ENCODE data around the gene C5orf52.

C5orf52 gene

DNA sequence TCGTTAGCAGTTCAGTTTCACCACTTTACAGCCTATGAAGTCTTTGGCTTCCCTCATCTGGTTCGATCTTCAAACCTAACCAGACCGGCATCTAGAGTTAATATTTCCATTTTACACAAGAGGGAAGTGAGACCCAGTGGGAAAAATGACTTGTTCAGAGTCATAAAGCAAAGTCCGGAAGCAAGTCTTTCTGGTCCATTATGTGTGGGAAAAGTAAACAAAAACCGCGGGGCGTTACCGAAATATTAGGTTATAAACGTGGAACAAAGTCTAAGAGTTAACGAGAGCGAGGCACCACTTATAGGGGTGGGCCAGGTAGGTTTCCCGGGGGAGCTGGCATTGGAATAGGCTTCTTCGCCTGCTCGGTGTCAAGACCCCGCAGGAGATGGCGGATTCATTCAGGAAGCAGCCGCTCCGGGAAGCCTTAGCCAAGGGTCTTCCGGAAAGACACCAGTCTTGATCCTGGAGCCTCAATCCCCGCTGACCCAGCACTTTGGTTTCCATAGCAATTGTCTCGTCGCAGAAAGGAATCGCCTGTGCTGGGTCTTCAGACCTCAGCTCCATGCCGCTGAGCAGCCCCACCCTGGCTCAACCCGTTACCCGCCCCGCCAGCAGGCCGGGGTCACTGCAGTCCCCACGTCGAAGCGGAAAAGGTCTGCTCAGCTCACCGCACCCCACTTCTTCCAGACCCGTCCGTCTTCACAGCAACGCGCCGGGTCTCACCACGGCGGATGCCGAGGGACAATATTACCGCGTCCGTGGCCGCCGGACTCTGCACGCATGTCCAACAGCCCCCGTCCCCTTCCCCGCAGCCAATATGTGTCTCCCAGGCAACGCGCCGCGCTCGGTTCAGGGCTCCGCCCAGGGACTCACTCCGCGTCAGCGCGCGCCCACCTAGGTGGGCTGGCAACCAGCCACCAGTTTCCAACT lies at the start of gene C5orf52:
Gene C5orf52, plus strand, starts transcription at position 872 of the 930 bp plus-strand sequence. CDS start 82 bp downstream, outside the sequence.
- TF ChIP-seq, protein P1, sequence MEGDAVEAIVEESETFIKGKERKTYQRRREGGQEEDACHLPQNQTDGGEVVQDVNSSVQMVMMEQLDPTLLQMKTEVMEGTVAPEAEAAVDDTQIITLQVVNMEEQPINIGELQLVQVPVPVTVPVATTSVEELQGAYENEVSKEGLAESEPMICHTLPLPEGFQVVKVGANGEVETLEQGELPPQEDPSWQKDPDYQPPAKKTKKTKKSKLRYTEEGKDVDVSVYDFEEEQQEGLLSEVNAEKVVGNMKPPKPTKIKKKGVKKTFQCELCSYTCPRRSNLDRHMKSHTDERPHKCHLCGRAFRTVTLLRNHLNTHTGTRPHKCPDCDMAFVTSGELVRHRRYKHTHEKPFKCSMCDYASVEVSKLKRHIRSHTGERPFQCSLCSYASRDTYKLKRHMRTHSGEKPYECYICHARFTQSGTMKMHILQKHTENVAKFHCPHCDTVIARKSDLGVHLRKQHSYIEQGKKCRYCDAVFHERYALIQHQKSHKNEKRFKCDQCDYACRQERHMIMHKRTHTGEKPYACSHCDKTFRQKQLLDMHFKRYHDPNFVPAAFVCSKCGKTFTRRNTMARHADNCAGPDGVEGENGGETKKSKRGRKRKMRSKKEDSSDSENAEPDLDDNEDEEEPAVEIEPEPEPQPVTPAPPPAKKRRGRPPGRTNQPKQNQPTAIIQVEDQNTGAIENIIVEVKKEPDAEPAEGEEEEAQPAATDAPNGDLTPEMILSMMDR (IDR thresholded peaks at IDR 0.05; ENCODE audit: low read depth, low read length) = no peak
- H3K4me3 ChIP-seq (ENCODE audit: low read depth, low read length) = peak within 1 kb of the TSS; percentile 65

DNA sequence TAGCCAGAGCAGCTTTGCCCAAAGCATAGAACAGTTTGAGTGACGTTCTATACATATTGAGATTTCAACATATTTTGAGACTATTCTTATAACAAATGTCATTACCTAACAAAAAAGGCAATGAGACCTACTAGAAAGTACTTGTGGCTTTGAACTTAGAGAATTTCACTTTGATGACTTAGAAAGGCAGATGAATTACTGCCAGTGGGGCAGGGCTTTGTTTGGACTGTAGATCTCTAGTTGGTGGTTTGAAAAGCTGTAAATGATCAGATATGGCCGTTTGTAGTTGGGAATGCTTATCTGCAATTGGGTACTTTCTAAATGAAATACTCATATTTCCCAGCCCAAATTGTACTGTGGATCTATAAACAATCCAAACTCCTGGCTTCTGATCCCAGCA lies 47.2 kb upstream of the C5orf52 start:
- TF ChIP-seq, protein P1 (IDR thresholded peaks at IDR 0.05; ENCODE audit: low read depth, low read length) = no peak
- H3K4me3 ChIP-seq (ENCODE audit: low read depth, low read length) = no peak overlapping the region

DNA sequence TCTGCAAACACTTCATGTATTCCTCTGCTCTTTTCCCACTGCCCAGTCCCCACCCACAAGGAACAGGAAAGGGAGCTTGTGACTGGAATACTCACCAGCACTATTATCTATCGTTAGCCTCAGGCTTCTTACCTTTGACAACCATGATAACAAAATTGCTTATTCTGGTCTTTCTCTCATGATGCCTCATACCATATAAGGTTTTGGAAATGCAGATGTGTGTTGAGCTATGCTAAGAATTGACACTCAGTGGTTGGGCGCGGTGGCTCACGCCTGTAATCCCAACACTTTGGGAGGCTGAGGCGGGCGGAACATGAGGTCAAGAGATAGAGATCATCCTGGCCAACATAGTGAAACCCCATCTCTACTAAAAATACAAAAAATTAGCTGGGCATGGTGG lies 44.5 kb upstream of the C5orf52 start:
- TF ChIP-seq, protein P1 (IDR thresholded peaks at IDR 0.05; ENCODE audit: low read depth, low read length) = no peak

DNA sequence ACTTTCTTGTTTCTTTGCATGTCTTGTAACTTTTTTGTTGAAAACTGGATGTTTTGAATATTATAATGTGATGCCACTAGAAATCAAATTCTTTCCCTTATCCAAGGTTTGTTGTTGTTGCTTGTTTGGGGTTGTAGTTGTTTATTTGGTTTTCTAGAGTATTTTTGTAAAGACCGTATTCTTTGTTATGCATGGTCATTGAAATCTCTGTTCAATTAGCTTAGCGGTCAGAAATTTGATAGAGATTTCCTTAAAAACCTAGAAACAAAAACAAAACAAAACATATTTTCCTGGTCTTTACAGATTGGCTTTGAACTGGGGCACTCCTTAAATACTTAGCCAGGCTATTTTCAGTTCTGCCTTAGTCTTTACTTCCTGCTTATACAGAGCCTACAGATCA lies 41.0 kb upstream of the C5orf52 start:
- H3K4me3 ChIP-seq (ENCODE audit: low read depth, low read length) = no peak overlapping the region
- TF ChIP-seq, protein P1 (IDR thresholded peaks at IDR 0.05; ENCODE audit: low read depth, low read length) = no peak

More for the DNA sequence above, 44.5 kb upstream of the C5orf52 start:
- no peak overlapping the region for H3K4me3 ChIP-seq (ENCODE audit: low read depth, low read length)

DNA sequence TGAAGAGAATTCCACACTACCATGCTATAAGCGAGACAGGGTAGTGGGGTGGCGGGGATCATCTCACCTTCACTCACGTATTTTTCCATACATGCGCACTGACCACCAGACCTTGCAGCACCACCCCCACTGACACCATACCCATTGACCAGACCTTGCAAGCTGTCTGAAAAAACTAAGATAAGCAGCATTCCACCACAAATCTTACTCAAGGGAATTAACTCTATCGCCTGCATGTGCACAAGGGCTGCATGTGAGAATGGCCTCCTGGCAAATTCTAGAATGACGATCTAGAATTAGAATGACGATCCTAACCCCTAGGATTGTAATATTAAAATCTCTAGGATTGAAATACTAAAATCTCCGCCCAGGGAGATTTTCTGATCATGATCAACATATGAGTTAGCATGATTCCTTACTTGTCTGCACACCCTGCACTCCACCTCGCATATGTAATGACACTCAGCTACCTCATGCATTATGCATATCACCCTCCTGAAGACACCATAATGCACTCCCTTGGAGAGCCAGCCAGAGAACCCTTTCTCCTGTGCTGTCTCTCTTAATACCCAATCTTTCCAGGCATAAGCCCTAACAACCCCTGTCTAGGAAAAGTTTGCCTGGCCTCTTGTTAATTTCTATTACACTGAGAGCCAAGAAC lies 30.8 kb upstream of the C5orf52 start:
- TF ChIP-seq, protein P1 (IDR thresholded peaks at IDR 0.05; ENCODE audit: low read depth, low read length) = no peak
- no peak overlapping the region for H3K4me3 ChIP-seq (ENCODE audit: low read depth, low read length)

DNA sequence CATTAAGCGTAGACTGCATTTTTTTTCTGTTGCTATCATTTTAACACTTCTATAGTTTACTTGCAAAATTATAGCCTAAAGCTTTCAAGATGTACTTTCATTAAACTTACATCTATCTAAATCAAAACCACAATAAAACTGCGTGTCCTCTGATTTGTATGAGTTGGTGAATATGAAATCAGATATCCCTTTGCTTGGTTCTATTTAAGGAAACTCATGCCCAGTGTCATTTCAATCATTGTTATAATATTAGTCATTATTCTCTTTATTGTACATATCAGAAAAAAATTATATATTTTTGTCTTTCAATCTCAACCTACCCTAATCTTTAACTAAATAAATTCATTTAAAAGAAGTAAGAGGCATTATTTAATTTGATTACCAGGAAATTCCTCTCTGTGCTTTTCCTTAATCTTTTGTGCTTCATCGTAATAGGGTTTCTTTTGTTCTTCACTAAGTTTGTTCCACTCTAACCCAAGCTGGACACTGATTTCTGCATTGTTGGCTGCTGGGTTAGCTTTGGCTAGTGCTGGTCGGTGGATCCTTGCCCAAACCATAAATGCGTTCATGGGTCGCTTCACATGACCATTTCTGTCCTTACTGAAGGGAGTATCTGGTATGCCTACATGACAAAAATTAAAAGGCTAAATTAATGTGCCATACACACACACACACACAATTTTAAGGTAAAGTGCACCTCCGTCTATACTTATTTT lies 22.9 kb upstream of the C5orf52 start:
- H3K4me3 ChIP-seq (ENCODE audit: low read depth, low read length) = no peak overlapping the region
- TF ChIP-seq, protein P1 (IDR thresholded peaks at IDR 0.05; ENCODE audit: low read depth, low read length) = no peak
